B cell (primary cell): ENCODE measurements around the gene AREL1. TPM values are rescaled to one million over a fixed set of nuclear protein-coding genes. Genes with fewer than 3 reads are reported as not detected.

Source experiments
- ATAC-seq: fragments of 200-7000 bp; cut with Tn5 transposase; one replicate; pipeline ENCODE4 v1.10.0; 2021; ENCODE audit warnings: low read depth, mild to moderate bottlenecking, moderate number of reproducible peaks, moderate library complexity
- CTCF ChIA-PET: fragments of 350-600 bp; sonication (Branson Sonifier 250); formaldehyde crosslinking; loops from one replicate; lab custom pipeline; 2021; ENCODE audit warnings: antibody characterized with exemption, inconsistent platforms; lab: Charles Lee
- POLR2A ChIA-PET: fragments of 350-600 bp; sonication (Branson Sonifier 250); formaldehyde crosslinking; loops from one replicate; lab custom pipeline; 2021; ENCODE audit warnings: antibody characterized with exemption; lab: Charles Lee
- DNase-seq: peaks from one replicate; pipeline ENCODE4 v3.0.0; 2013
- H2AFZ ChIP-seq: 2 replicates; pipeline ENCODE4 v1.6.1; 2012; ENCODE audit warnings: mild to moderate bottlenecking, low read depth, low read length; ENCODE audit not compliant: insufficient read depth, poor library complexity, severe bottlenecking
- H3K27ac ChIP-seq, 2 donors: 1 replicate in 1 of 2; 2 replicates in 1 of 2; pipeline ENCODE4 v1.5.1; 2012 to 2013; ENCODE audit warnings: low read length in 2 of 2, mild to moderate bottlenecking in 2 of 2, moderate library complexity in 1 of 2
- H3K27me3 ChIP-seq, 4 experiments: fragments of 200-600 bp in 1 of 4; sonication (generic) in 1 of 4; replicated peaks in 1 of 4; 1 replicate in 2 of 4; 2 replicates in 2 of 4; pipeline versions ENCODE4 v1.6.1 to v1.7.0; 2013 to 2016; ENCODE audit warnings: low read length in 3 of 4, mild to moderate bottlenecking in 2 of 4, mixed read lengths in 1 of 4, moderate library complexity in 1 of 4; ENCODE audit not compliant: insufficient read depth in 4 of 4, control insufficient read depth in 3 of 4; ENCODE audit errors: control extremely low read depth in 1 of 4
- H3K36me3 ChIP-seq, 2 experiments: replicated peaks in 1 of 2; 1 replicate in 1 of 2; 2 replicates in 1 of 2; pipeline versions ENCODE4 v1.6.1 to v1.7.1; 2013; ENCODE audit warnings: low read length in 1 of 2; ENCODE audit not compliant: insufficient read depth in 2 of 2, control insufficient read depth in 1 of 2; ENCODE audit errors: control extremely low read depth in 1 of 2, extremely low read depth in 1 of 2
- H3K4me1 ChIP-seq, 2 donors: fragments of 200-600 bp in 1 of 2; sonication (generic) in 1 of 2; 1 replicate in 1 of 2; 2 replicates in 1 of 2; pipeline versions ENCODE4 v1.5.1 to v1.6.1; 2013 to 2017; ENCODE audit warnings: low read length in 2 of 2; ENCODE audit not compliant: control insufficient read depth in 2 of 2, insufficient read depth in 2 of 2
- H3K4me2 ChIP-seq: replicated peaks from 2 replicates; pipeline ENCODE3; 2012; ENCODE audit warnings: mild to moderate bottlenecking, low read depth, low read length; ENCODE audit not compliant: poor library complexity, severe bottlenecking
- H3K4me3 ChIP-seq, 5 experiments: fragments of 200-600 bp in 1 of 5; sonication (generic) in 1 of 5; 1 replicate in 3 of 5; 2 replicates in 2 of 5; pipeline versions ENCODE4 v1.5.1 to v1.7.0; 2011 to 2016; ENCODE audit warnings: low read length in 4 of 5, mild to moderate bottlenecking in 4 of 5, low read depth in 2 of 5, control low read depth in 1 of 5, moderate library complexity in 1 of 5; ENCODE audit not compliant: insufficient read depth in 1 of 5; ENCODE audit errors: control extremely low read depth in 1 of 5, extremely low read depth in 1 of 5
- H3K79me2 ChIP-seq: fragments of 200-600 bp; sonication (generic); one replicate; pipeline ENCODE4 v1.6.0; 2016; ENCODE audit warnings: low read length; ENCODE audit not compliant: control insufficient read depth, insufficient read depth
- H3K9ac ChIP-seq: fragments of 200-600 bp; sonication (generic); 2 replicates; pipeline ENCODE4 v1.6.1; 2017; ENCODE audit warnings: mild to moderate bottlenecking, low read length, moderate library complexity
- H3K9me3 ChIP-seq, 3 donors: one replicate each; pipeline versions ENCODE4 v1.6.1 to v1.7.1; 2013; ENCODE audit warnings: low read length in 2 of 3; ENCODE audit not compliant: control insufficient read depth in 2 of 3, insufficient read depth in 1 of 3; ENCODE audit errors: control extremely low read depth in 1 of 3
- H4K20me1 ChIP-seq: 2 replicates; pipeline ENCODE4 v1.6.0; 2012; ENCODE audit warnings: mild to moderate bottlenecking, low read length; ENCODE audit not compliant: insufficient read depth, control insufficient read depth, poor library complexity, severe bottlenecking
- H3K27ac Mint-ChIP-seq: one replicate; pipeline ENCODE4 v1.8.0; 2021; ENCODE audit warnings: mixed read lengths
- H3K27me3 Mint-ChIP-seq: one replicate; pipeline ENCODE4 v1.8.0; 2021; ENCODE audit warnings: mixed read lengths
- H3K4me1 Mint-ChIP-seq: one replicate; pipeline ENCODE4 v1.8.0; 2021; ENCODE audit warnings: mixed read lengths
- H3K4me3 Mint-ChIP-seq: one replicate; pipeline ENCODE4 v1.8.0; 2021; ENCODE audit warnings: mixed read lengths
- H3K9me3 Mint-ChIP-seq: one replicate; pipeline ENCODE4 v1.8.0; 2022; ENCODE audit warnings: mixed read lengths; ENCODE audit not compliant: insufficient read depth
- CTCF ChIP-seq: fragments of 200-600 bp; IDR thresholded peaks from one replicate; pipeline ENCODE4 v1.8.0; 2022; ENCODE audit warnings: antibody characterized with exemption, mild to moderate bottlenecking
- EZH2 ChIP-seq: IDR thresholded peaks from 2 replicates; pipeline ENCODE4 v1.6.1; 2012; ENCODE audit warnings: borderline replicate concordance, low read depth, mild to moderate bottlenecking, moderate library complexity, low read length; ENCODE audit not compliant: insufficient read depth, poor library complexity, severe bottlenecking
- whole genome bisulfite sequencing: methylation state at CpG from one replicate; pipeline ENCODE4 v1.1.5; 2013; ENCODE audit warnings: missing lambda C conversion rate; ENCODE audit not compliant: insufficient coverage; 5-methylcytosine and 5-hydroxymethylcytosine counted together
- intact Hi-C: fragments of 100-400 bp; cut with micrococcal nuclease; formaldehyde crosslinking; loops from one replicate; pipeline ENCODE4 v1.10.0; 2022
- polyA plus RNA-seq: library from polyadenylated mRNA; depleted of rRNA; stranded (reverse); fragments of >200 nt; gene quantifications from 2 replicates; pipeline ENCODE4 v1.2.3, GENCODE V29; 2012
- total RNA-seq, 2 donors: library from RNA; stranded (reverse); fragments of 120-200 nt in 1 of 2; gene quantifications; 1 replicate in 1 of 2; 2 replicates in 1 of 2; pipeline versions ENCODE4 v1.2.3 to v1.2.4, GENCODE V29; 2013 to 2022

The AREL1 gene
- total and polyA plus RNA-seq, 2 donors (not counting 1 experiment from before 2014, with no cell fraction given), result 19.2 to 39.4 TPM

DNA sequence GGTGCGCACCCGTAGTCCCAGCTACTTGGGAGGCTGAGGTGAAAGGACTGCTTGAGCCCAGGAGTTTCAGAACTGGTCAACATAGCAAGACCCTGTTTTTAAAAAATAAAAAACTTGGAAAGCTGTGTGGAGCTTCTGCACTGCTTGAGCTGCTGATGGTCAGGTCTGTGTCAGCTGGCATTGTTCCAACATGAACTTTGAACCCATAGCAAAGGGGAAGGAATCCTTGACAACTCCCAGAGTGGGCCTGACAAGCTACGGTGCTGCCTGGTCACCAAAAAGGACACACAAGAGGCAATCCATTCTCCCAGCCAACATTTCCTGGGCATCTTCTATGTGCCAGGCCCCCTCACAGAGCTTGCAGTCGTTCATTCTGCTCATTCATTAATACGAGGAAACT lies 84.5 kb downstream of the AREL1 start:
- H3K4me3 ChIP-seq, result no peak overlapping the region
- TF ChIP-seq CTCF (no peak), EZH2 (no peak)
- no peak for DNase-seq
- H3K9me3 ChIP-seq, result peaks cover 0 to 3% (median 0%) of the 10 kb centered on the region in 3 donors
- intact Hi-C loops, result no loop called here
- no peak overlapping the region for H3K27ac ChIP-seq
- peaks cover 0 to 3% (median under 1%) of the 10 kb centered on the region in 4 experiments for H3K27me3 ChIP-seq
- H3K36me3 ChIP-seq, result no peaks in the 10 kb centered on the region
- no peak overlapping the region for H3K9ac ChIP-seq
- no peaks in the 10 kb centered on the region for H3K79me2 ChIP-seq
- H3K4me2 ChIP-seq, result no peak overlapping the region
- no peak for ATAC-seq
- no peaks in the 10 kb centered on the region for H4K20me1 ChIP-seq
- 98% methylated on average over 5 of the region's 5 CpGs for WGBS
- Mint-ChIP-seq H3K27me3 (no peaks in the 10 kb centered on the region), H3K4me3 (no peak overlapping the region), H3K27ac (no peak overlapping the region), H3K4me1 (peaks cover 2% of the 10 kb centered on the region), H3K9me3 (no peaks in the 10 kb centered on the region)
- ChIA-PET CTCF (interaction anchor here (0.5 to 1.8 kb wide), 5 partner anchors 9 to 352 kb away, joined by 3 to 8 read pairs (median 3); no protein-coding TSS in a partner anchor), POLR2A (no interaction called here)
- H3K4me1 ChIP-seq, result peaks cover 0 to 5% of the 10 kb centered on the region in 2 donors
- H2AFZ ChIP-seq, result no peak overlapping the region

DNA sequence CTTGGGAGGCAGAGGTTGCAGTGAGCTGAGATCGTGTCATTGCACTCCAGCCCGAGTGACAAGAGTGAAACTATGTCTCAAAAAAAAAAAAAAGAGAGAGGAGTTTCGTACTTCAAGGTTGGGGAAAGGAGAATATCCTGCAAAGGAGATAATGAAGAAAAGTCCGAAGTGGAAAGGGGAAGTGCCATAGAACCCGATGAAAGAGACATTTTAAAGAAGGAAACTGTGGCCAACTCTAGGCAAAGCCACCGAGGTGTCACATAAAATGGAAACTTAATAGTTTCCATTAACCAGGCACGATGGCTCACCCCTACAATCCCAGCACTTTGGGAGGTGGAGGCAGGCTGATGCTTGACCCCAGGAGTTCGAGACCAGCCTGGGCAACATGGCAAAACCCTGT lies 85.8 kb downstream of the AREL1 start:
- Mint-ChIP-seq H3K27me3 (no peaks in the 10 kb centered on the region), H3K9me3 (no peaks in the 10 kb centered on the region), H3K4me3 (no peak overlapping the region), H3K27ac (no peak overlapping the region), H3K4me1 (peaks cover 2% of the 10 kb centered on the region)
- ATAC-seq, result no peak
- no peak for TF ChIP-seq EZH2
- TF ChIP-seq CTCF, result no peak
- intact Hi-C loops, result no loop called here
- Histone ChIP-seq H3K36me3 (no peaks in the 10 kb centered on the region), H3K79me2 (no peaks in the 10 kb centered on the region), H3K4me1 (peaks cover 0 to 5% of the 10 kb centered on the region in 2 donors), H3K27ac (no peak overlapping the region), H3K9me3 (peaks cover 0 to 3% (median 0%) of the 10 kb centered on the region in 3 donors), H3K4me3 (no peak overlapping the region), H3K27me3 (peaks cover 0 to 3% (median 0%) of the 10 kb centered on the region in 4 experiments), H3K4me2 (no peak overlapping the region), H4K20me1 (no peaks in the 10 kb centered on the region), H3K9ac (no peak overlapping the region), H2AFZ (no peak overlapping the region)
- 33% methylated on average over 3 of the region's 8 CpGs for WGBS
- ChIA-PET POLR2A (no interaction called here), CTCF (interaction anchor here (1.5 to 1.8 kb wide), 2 partner anchors 12 to 18 kb away, joined by 3 to 8 read pairs; no protein-coding TSS in a partner anchor)
- no peak for DNase-seq
